KMS-11 (cell line): Measurements from ENCODE around the gene NADSYN1.

ENCODE experiments used
- H2AFZ ChIP-seq: fragments of 200-600 bp; sonication (generic); 2 replicates; pipeline ENCODE4 v1.6.1; 2016; ENCODE audit warnings: antibody characterized with exemption, mixed run types, low read depth
- H3K27ac ChIP-seq: fragments of 200-600 bp; sonication (generic); 2 replicates; pipeline ENCODE4 v1.6.1; 2016; ENCODE audit warnings: mild to moderate bottlenecking, mixed run types
- H3K27me3 ChIP-seq: fragments of 200-600 bp; sonication (generic); 2 replicates; pipeline ENCODE4 v1.6.1; 2017; ENCODE audit warnings: mild to moderate bottlenecking, low read depth, mixed run types, moderate library complexity; ENCODE audit not compliant: insufficient read depth
- H3K36me3 ChIP-seq: fragments of 200-600 bp; sonication (generic); 2 replicates; pipeline ENCODE4 v1.6.1; 2017; ENCODE audit warnings: mild to moderate bottlenecking, mixed run types; ENCODE audit not compliant: insufficient read depth
- H3K4me1 ChIP-seq: fragments of 200-600 bp; sonication (generic); 2 replicates; pipeline ENCODE4 v1.6.1; 2016; ENCODE audit warnings: mild to moderate bottlenecking, low read depth, mixed run types; ENCODE audit not compliant: poor library complexity, severe bottlenecking
- H3K4me2 ChIP-seq: fragments of 200-600 bp; sonication (generic); 2 replicates; pipeline ENCODE4 v1.7.0; 2016; ENCODE audit warnings: mild to moderate bottlenecking, mixed run types
- H3K4me3 ChIP-seq: fragments of 200-600 bp; sonication (generic); IDR thresholded peaks from 2 replicates; pipeline ENCODE4 v1.6.1; 2017; ENCODE audit warnings: low read depth, low read length, mixed read lengths; ENCODE audit not compliant: insufficient read depth
- H3K79me2 ChIP-seq: fragments of 200-600 bp; sonication (generic); 2 replicates; pipeline ENCODE4 v1.6.1; 2016; ENCODE audit warnings: low read depth, mixed run types; ENCODE audit not compliant: insufficient read depth
- H3K9ac ChIP-seq: fragments of 200-600 bp; sonication (generic); 2 replicates; pipeline ENCODE4 v1.6.1; 2016; ENCODE audit warnings: mild to moderate bottlenecking, mixed run types
- H4K20me1 ChIP-seq: fragments of 200-600 bp; sonication (generic); 2 replicates; pipeline ENCODE4 v1.6.1; 2016; ENCODE audit warnings: mild to moderate bottlenecking, mixed run types; ENCODE audit not compliant: insufficient read depth
- CTCF ChIP-seq: fragments of 200-600 bp; sonication (generic); conservative IDR thresholded peaks from 2 replicates; pipeline ENCODE4 v1.6.1; 2017; ENCODE audit warnings: low read depth, mild to moderate bottlenecking, antibody characterized with exemption, low read length, moderate library complexity, mixed read lengths

NADSYN1 gene

GRCh38 chr11:71466358-71466757 lies 13.4 kb downstream of the NADSYN1 start:
- no peaks in the 10 kb centered on the region for H4K20me1 ChIP-seq
- no peak overlapping the region for H3K27ac ChIP-seq
- no peaks in the 10 kb centered on the region for H3K79me2 ChIP-seq
- no peak overlapping the region for H3K9ac ChIP-seq
- no peaks in the 10 kb centered on the region for H3K27me3 ChIP-seq
- H2AFZ ChIP-seq: no peak overlapping the region
- no peaks in the 10 kb centered on the region for H3K36me3 ChIP-seq
- no peak for TF ChIP-seq CTCF
- no peak overlapping the region for H3K4me2 ChIP-seq
- H3K4me1 ChIP-seq: no peaks in the 10 kb centered on the region
- no peak overlapping the region for H3K4me3 ChIP-seq

GRCh38 chr11:71467164-71467563 lies 14.2 kb downstream of the NADSYN1 start:
- Histone ChIP-seq H3K4me3 (no peak overlapping the region), H3K4me2 (no peak overlapping the region), H3K27ac (no peak overlapping the region), H2AFZ (no peak overlapping the region), H3K36me3 (no peaks in the 10 kb centered on the region), H3K4me1 (no peaks in the 10 kb centered on the region), H3K27me3 (no peaks in the 10 kb centered on the region), H3K79me2 (no peaks in the 10 kb centered on the region), H4K20me1 (no peaks in the 10 kb centered on the region), H3K9ac (no peak overlapping the region)
- no peak for TF ChIP-seq CTCF

- Histone ChIP-seq H3K27ac (no peak overlapping the region), H3K27me3 (no peaks in the 10 kb centered on the region), H3K9ac (no peak overlapping the region), H3K79me2 (no peaks in the 10 kb centered on the region), H4K20me1 (no peaks in the 10 kb centered on the region), H3K4me1 (no peaks in the 10 kb centered on the region), H3K4me3 (no peak overlapping the region), H3K4me2 (no peak overlapping the region), H3K36me3 (no peaks in the 10 kb centered on the region), H2AFZ (no peak overlapping the region)
- no peak for TF ChIP-seq CTCF
Measured at GRCh38 chr11:71470946-71471345, 17.9 kb downstream of the NADSYN1 start.

GRCh38 chr11:71472357-71472885 lies 19.4 kb downstream of the NADSYN1 start:
- H3K27me3 ChIP-seq: no peaks in the 10 kb centered on the region
- no peaks in the 10 kb centered on the region for H3K36me3 ChIP-seq
- no peak overlapping the region for H3K4me3 ChIP-seq
- H3K79me2 ChIP-seq: no peaks in the 10 kb centered on the region
- no peak overlapping the region for H3K27ac ChIP-seq
- H3K9ac ChIP-seq: no peak overlapping the region
- no peak overlapping the region for H3K4me2 ChIP-seq
- no peaks in the 10 kb centered on the region for H3K4me1 ChIP-seq
- no peak for TF ChIP-seq CTCF
- no peaks in the 10 kb centered on the region for H4K20me1 ChIP-seq
- no peak overlapping the region for H2AFZ ChIP-seq
